Measurements from ENCODE around the gene SHMT2.

Gene SHMT2

DNA sequence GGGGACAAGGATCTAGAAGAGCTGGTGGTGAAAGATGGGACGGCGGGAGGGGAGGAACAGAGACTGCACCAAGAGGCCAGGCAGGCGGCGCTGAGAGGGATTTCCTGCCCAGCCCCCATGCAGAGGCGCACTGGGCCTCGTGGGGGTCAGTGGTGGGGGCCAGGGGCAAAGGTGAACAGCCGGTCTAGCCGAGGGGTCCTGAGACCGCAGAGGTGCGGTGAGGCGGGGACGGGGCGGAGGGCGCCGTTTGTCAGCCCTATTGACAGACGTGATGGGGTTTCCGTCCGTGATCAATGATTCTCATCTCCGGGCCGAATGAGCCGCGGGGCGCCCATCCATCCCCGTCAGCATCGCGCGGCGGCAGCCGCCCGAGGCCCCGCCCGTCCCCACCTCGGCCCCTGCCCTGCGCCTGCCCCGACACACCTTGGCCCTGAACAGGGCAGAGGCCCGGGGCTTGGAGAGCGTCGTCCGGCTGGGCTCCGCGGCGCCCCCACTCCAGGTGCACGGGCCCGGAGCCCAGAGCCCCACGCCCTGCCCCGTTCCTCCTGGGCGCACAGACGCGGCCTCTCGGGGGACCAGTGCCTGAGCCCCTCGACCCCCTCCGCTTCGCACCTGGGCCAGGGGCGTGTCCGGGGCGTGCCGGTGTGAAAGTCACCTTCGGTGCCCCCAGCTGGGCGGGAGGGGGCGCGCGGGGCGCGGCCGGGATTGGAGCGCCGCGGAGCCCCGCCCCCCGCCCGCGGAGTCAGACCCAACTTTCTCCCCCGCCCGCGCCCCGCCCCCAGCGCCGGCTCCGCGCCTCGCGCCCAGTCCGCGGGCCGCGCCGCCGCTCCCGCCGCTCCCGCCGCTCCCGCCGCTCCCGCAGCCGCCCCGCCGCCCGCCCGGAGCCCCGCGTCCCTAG lies 13.2 kb upstream of the SHMT2 start, which contains the start of gene NXPH4:
Gene NXPH4 (plus strand): TSS at position 781 of the 898 bp plus-strand sequence. CDS start 176 bp downstream, outside the sequence.
- DNase-seq = peak; percentile 66

GRCh38 chr12:57216921-57217879 lies 12.3 kb upstream of the SHMT2 start:
- no peak for DNase-seq

- no peak for DNase-seq
Observed at GRCh38 chr12:57218030-57218853, 11.3 kb upstream of the SHMT2 start.

DNA sequence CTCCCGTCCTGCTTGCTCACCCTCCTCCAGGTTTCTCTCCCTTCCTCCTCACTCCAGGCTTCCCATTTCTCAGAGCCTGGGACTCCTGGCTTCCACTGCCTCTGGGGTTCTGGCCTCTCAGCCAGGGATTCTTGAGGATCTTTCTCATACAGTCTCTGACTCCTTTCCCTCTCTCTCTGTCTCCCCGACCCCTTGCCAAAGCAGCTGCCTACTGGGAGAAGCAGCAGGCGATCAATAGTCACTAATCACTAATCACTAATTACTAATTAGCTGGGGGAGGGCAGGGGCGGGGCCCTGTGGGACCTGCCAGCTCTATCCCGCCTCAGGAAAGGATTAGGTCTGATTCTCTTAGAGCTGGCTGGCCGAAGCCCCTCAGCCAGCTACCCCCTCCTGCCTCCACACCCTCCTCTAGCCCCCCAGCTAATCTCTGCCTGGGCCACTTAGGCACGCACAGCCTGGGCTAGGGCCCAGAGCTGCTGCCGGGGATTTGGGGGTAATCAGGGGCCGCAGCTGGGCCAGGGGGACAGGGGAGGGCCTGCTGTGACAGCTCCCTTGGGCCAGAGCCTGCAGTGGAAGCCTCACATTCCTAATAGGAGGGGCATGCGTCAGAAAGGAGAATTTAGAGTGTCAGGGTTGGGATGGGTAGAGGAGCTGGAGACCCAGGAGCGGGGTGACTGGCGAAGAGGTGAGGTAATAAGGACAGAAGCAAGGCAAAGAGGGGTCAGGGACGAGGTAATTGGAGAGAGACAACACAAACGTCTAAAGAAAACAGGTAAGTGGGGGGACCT lies 10.1 kb upstream of the SHMT2 start:
- DNase-seq = no peak

- DNase-seq = no peak
Observed at GRCh38 chr12:57219993-57220754, 9.3 kb upstream of the SHMT2 start.

DNA sequence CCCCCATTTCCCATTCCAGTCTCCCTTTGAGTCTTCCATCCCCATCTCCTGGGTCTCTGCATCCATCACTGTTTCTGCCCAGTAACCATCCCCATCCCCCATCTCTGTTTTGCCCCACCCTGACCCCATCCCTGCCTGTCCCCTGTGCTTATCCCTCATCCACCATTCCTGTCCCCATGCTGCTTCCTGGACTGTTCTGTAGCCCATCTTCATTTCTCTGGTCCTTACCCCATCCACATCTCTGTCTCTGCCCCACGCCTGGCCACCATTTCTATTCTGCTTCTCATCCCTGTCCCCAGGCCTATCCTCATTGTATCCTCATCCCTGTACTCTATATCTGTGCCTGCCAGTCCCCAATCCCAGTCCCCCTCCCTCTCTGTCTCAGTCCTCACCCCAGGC lies 8.7 kb upstream of the SHMT2 start:
- no peak for DNase-seq

DNA sequence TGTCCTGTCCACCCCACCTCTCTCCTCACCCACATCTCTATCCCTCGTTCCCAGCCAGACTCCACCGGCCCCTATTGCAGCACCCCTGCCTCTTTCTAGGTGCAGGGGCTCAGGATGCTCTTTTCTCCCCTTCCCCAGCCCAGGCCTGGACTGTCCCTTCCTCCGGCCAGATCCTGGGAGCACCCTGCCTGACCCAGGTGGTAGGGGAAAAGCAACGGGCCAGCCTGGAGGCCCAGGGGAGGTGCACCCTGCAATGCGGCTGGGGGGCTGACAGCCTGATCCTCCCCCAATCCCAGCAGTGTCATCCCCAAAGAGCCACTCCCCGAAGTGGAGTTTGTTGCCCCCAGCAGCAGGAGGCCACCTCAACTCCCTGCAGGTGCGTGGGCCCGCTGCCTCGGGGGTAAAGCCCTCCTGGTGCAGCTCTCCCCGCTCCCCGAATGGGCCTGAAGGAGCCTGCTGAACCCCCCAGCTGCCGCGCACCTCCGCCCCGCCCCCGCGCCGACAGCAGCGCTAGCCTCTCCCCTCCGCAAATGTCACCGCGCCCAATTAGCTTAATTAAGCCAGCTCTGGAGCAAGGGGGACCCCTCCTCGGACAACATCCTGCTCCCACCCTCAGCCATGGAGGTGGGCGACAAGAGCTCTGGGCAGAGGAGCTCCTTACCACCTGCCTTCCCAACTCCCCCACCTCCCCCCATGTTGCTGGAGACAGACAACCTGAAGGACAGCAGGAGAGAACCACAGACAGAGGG lies 8.2 kb upstream of the SHMT2 start:
- DNase-seq = no peak

DNA sequence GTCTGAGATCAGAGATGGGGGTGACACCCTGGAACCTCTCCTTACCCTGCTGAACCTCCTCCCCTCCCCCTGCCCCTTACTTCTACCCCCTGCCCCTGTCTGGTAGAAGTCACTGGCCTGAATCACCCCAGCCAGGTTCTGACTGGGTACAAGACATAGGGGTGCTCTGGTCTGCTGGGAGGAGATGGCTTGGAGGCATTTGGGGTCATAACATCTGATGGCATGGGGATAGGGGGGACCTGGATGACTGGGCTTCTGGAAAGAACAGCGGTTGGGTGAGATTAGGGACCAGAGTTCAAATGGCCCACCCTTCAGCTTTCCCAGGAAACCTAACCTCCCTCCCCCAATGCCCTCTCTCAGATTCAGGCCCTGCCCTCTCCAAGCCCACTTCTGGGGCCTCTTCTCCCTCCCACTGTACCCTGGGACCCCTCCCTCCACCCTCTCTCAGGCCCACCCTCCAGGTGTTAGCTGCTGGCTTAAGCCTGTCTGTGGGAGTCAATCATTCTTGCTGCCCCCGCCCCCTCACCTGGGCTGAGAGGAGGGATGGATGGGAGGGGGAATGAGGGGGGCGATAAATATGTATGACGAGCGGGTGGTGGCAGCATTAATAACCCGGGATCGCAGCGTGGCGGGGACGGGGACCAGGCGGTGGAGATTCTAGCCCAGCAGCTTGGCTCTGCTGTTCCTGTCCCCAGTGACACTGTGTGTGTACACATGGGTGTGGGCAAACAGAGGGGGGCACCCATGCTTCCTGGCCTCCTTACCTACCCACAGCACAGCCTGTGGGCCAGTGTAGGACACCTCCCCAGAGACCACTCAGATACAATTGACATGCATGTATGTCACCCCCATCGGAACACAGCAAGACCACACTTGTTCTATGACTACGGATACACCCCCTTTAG lies 7.0 kb upstream of the SHMT2 start:
- no peak for DNase-seq

DNA sequence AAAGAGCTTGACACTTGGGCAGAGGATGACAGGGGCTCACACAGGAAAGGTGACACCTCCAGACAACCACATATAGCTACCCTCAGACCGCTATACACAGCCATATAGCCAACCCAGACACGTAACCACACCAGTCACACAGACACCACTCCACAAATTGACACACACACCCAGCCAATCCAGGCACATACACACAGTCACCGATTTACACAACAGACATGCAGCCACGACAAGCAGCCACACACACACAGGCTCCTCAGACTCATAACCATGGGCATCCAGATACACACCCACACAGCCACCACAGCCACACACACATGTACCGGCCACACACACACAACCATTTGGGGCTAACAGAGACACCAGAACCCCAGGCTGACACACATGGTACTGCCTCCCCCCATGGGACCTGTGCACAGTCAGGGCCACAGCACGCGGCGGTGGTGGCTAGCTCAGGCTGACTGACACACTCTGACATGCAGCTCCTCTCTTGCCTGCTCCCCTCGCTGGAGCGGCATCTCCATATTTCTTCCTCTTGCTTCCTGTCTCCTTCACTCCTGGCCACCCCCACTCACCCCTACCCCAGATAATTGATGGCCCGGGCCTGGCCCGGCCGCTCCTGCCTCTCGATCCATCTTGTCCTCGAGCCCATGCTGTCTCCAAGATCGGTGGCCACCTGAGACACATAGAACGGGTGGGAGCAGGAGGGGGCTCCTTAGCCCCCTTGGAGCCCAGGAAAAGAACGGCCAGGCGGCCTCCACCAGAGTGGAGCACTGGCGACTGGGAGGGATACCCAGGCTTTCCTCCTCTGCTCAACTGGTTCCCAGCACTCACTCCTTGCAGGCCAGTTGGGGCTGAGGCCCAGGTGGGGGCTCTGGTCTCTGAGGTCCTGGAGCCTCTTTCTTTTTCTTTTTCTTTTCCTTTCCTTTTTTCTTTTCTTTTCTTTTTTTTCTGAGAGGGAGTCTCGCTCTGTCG lies 6.0 kb upstream of the SHMT2 start:
- no peak for DNase-seq

GRCh38 chr12:57224278-57224972 lies 5.1 kb upstream of the SHMT2 start:
- DNase-seq = no peak

DNA sequence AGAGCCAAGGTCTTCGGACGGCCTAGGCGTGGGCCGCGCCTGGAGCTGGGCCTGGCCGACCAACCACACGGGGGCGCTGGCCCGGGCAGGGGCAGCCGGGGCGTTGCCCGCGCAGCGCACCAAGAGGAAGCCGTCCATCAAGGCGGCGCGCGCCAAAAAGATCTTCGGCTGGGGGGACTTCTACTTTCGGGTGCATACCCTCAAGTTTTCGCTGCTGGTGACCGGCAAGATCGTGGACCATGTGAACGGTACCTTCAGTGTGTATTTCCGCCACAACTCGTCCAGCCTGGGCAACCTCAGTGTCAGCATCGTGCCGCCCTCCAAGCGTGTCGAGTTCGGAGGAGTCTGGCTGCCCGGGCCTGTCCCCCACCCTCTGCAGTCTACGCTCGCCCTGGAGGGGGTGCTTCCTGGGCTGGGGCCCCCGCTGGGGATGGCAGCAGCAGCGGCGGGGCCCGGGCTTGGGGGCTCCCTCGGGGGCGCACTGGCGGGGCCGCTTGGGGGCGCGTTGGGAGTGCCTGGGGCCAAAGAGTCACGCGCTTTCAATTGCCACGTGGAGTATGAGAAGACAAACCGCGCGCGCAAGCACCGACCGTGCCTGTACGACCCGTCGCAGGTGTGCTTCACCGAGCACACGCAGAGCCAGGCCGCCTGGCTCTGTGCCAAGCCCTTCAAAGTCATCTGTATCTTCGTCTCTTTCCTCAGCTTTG lies 4.4 kb upstream of the SHMT2 start:
- DNase-seq = peak; percentile 61

DNA sequence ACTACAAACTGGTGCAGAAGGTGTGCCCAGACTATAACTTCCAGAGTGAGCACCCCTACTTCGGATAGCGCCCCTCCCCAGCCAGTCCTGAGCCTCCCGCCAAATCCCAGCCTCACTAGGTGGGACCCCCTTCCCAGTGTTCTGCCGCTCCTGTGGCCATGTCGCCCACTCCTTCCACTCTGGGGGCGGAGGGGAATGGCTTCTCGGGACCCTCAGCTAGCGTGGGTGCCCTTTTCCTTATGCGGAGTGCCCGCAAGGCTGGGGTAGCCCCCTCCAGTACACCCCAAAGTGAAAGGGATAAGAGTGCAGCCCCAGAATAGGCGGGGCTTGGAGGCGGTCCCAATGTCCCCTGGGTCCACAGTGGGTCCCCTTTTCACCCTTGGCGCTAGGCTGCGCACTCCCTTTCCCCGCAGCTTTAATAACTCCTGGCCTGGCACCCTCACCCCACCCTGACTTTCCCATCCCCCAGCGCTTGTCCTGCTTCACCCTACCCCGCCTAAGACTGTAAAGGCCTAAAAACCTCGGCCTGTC lies 3.8 kb upstream of the SHMT2 start:
- no peak for DNase-seq

DNA sequence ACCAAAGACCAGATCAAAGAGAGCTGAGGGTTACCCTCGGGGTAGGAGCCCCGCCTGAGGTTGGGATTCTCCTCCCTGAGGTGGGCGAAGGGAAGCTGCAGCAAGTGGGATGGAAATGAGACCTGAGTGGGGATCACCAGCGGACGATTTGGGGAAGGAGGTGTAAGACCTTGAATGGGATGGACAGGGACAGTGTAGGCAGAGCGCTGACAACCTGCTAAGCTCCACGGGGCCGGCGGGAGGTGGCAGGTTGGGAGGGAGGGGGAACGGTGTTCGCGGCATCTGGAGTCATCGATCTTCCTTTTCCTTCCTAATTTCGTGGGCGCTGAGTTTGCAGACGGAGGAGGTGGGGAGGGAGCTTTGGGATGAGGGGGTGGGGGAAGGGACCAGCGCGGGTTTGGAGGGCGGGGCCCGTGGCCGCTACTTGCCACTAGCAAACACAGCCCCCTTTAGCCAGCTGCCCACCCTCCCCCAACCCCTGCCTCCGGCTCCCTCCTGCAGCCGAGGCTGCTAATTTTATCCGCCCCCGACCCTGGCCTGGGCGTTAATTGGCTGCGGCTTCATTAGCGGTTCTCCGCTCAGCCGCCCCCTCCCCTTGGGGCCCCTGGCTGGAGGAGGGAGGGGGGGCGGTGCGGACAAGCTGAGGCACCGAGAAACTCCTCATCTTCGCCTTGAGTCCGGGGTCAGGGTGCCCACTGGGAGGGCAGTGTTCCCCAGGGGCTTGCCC lies 2.8 kb upstream of the SHMT2 start:
- DNase-seq = no peak

- DNase-seq = no peak
Observed at GRCh38 chr12:57227315-57228115, 2.0 kb upstream of the SHMT2 start.
